KMS-11 (cell line): ENCODE results near the gene KCTD17.

Experiments
- H2AFZ ChIP-seq: fragments of 200-600 bp; sonication (generic); 2 replicates; pipeline ENCODE4 v1.6.1; 2016; ENCODE audit warnings: antibody characterized with exemption, mixed run types, low read depth
- H3K27ac ChIP-seq: fragments of 200-600 bp; sonication (generic); 2 replicates; pipeline ENCODE4 v1.6.1; 2016; ENCODE audit warnings: mild to moderate bottlenecking, mixed run types
- H3K27me3 ChIP-seq: fragments of 200-600 bp; sonication (generic); 2 replicates; pipeline ENCODE4 v1.6.1; 2017; ENCODE audit warnings: mild to moderate bottlenecking, low read depth, mixed run types, moderate library complexity; ENCODE audit not compliant: insufficient read depth
- H3K36me3 ChIP-seq: fragments of 200-600 bp; sonication (generic); 2 replicates; pipeline ENCODE4 v1.6.1; 2017; ENCODE audit warnings: mild to moderate bottlenecking, mixed run types; ENCODE audit not compliant: insufficient read depth
- H3K4me1 ChIP-seq: fragments of 200-600 bp; sonication (generic); 2 replicates; pipeline ENCODE4 v1.6.1; 2016; ENCODE audit warnings: mild to moderate bottlenecking, low read depth, mixed run types; ENCODE audit not compliant: poor library complexity, severe bottlenecking
- H3K4me2 ChIP-seq: fragments of 200-600 bp; sonication (generic); 2 replicates; pipeline ENCODE4 v1.7.0; 2016; ENCODE audit warnings: mild to moderate bottlenecking, mixed run types
- H3K4me3 ChIP-seq: fragments of 200-600 bp; sonication (generic); IDR thresholded peaks from 2 replicates; pipeline ENCODE4 v1.6.1; 2017; ENCODE audit warnings: low read depth, low read length, mixed read lengths; ENCODE audit not compliant: insufficient read depth
- H3K79me2 ChIP-seq: fragments of 200-600 bp; sonication (generic); 2 replicates; pipeline ENCODE4 v1.6.1; 2016; ENCODE audit warnings: low read depth, mixed run types; ENCODE audit not compliant: insufficient read depth
- H3K9ac ChIP-seq: fragments of 200-600 bp; sonication (generic); 2 replicates; pipeline ENCODE4 v1.6.1; 2016; ENCODE audit warnings: mild to moderate bottlenecking, mixed run types
- H4K20me1 ChIP-seq: fragments of 200-600 bp; sonication (generic); 2 replicates; pipeline ENCODE4 v1.6.1; 2016; ENCODE audit warnings: mild to moderate bottlenecking, mixed run types; ENCODE audit not compliant: insufficient read depth
- CTCF ChIP-seq: fragments of 200-600 bp; sonication (generic); conservative IDR thresholded peaks from 2 replicates; pipeline ENCODE4 v1.6.1; 2017; ENCODE audit warnings: low read depth, mild to moderate bottlenecking, antibody characterized with exemption, low read length, moderate library complexity, mixed read lengths

KCTD17 gene

GRCh38 chr22:37011472-37011871 lies 40.1 kb upstream of the KCTD17 start:
- H3K4me1 ChIP-seq: no peaks in the 10 kb centered on the region
- H3K4me2 ChIP-seq: no peak overlapping the region
- no peak overlapping the region for H3K9ac ChIP-seq
- H2AFZ ChIP-seq: no peak overlapping the region
- no peak overlapping the region for H3K27ac ChIP-seq
- no peak for TF ChIP-seq CTCF
- no peaks in the 10 kb centered on the region for H3K36me3 ChIP-seq
- H4K20me1 ChIP-seq: no peaks in the 10 kb centered on the region
- no peak overlapping the region for H3K4me3 ChIP-seq
- peaks cover 9% of the 10 kb centered on the region for H3K27me3 ChIP-seq
- no peaks in the 10 kb centered on the region for H3K79me2 ChIP-seq

GRCh38 chr22:37012262-37012904 lies 39.2 kb upstream of the KCTD17 start:
- no peaks in the 10 kb centered on the region for H4K20me1 ChIP-seq
- no peak overlapping the region for H3K27ac ChIP-seq
- H3K4me3 ChIP-seq: no peak overlapping the region
- no peak overlapping the region for H2AFZ ChIP-seq
- no peaks in the 10 kb centered on the region for H3K36me3 ChIP-seq
- H3K9ac ChIP-seq: no peak overlapping the region
- H3K4me2 ChIP-seq: no peak overlapping the region
- H3K4me1 ChIP-seq: no peaks in the 10 kb centered on the region
- no peaks in the 10 kb centered on the region for H3K79me2 ChIP-seq
- TF ChIP-seq CTCF: no peak
- H3K27me3 ChIP-seq: peaks cover 8% of the 10 kb centered on the region

GRCh38 chr22:37012956-37013355 lies 38.6 kb upstream of the KCTD17 start:
- H3K4me2 ChIP-seq: no peak overlapping the region
- TF ChIP-seq CTCF: no peak
- H3K36me3 ChIP-seq: no peaks in the 10 kb centered on the region
- H3K27ac ChIP-seq: no peak overlapping the region
- no peaks in the 10 kb centered on the region for H3K79me2 ChIP-seq
- no peaks in the 10 kb centered on the region for H3K4me1 ChIP-seq
- H3K9ac ChIP-seq: no peak overlapping the region
- no peak overlapping the region for H2AFZ ChIP-seq
- no peaks in the 10 kb centered on the region for H4K20me1 ChIP-seq
- H3K4me3 ChIP-seq: no peak overlapping the region
- H3K27me3 ChIP-seq: peaks cover 6% of the 10 kb centered on the region

- no peaks in the 10 kb centered on the region for H4K20me1 ChIP-seq
- H3K4me2 ChIP-seq: no peak overlapping the region
- H3K4me1 ChIP-seq: no peaks in the 10 kb centered on the region
- no peak overlapping the region for H3K27ac ChIP-seq
- H2AFZ ChIP-seq: no peak overlapping the region
- H3K27me3 ChIP-seq: no peaks in the 10 kb centered on the region
- H3K36me3 ChIP-seq: no peaks in the 10 kb centered on the region
- no peak overlapping the region for H3K9ac ChIP-seq
- H3K79me2 ChIP-seq: no peaks in the 10 kb centered on the region
- H3K4me3 ChIP-seq: no peak overlapping the region
- no peak for TF ChIP-seq CTCF
These were observed 37.1 kb upstream of the KCTD17 start for GRCh38 chr22:37014415-37014806.
